Heart left ventricle (tissue), 16 donors: Measurements from ENCODE around the gene EFHC1. TPM values are rescaled to one million over a fixed set of nuclear protein-coding genes. Genes with fewer than 3 reads are reported as not detected.
A peak's percentile ranks its signal among the peaks of the same experiment; 100 is the strongest.

Experiments
- ATAC-seq, 4 donors: fragments of 200-7000 bp; cut with Tn5 transposase; one replicate each; pipeline ENCODE4 v1.9.1; 2020 to 2022; ENCODE audit warnings: moderate library complexity in 4 of 4, mild to moderate bottlenecking in 3 of 4, moderate number of reproducible peaks in 1 of 4
- DNase-seq, 5 donors: peaks; one replicate each; pipeline ENCODE4 v3.0.0-alpha.2; 2020
- H3K27ac ChIP-seq, 12 donors: fragments of 200-600 bp; sonication (generic) in 4 of 12; one replicate each; pipeline versions ENCODE4 v1.5.0 to v1.8.0; 2016 to 2022; ENCODE audit warnings: mild to moderate bottlenecking in 2 of 12
- H3K27me3 ChIP-seq, 9 donors: fragments of 200-600 bp; sonication (generic) in 2 of 9; one replicate each; pipeline versions ENCODE4 v1.5.1 to v1.8.0; 2016 to 2022; ENCODE audit warnings: mild to moderate bottlenecking in 3 of 9
- H3K36me3 ChIP-seq, 9 donors: fragments of 200-600 bp; sonication (generic) in 2 of 9; one replicate each; pipeline versions ENCODE4 v1.5.0 to v1.8.0; 2018 to 2022; ENCODE audit warnings: mild to moderate bottlenecking in 2 of 9
- H3K4me1 ChIP-seq, 12 donors: fragments of 200-600 bp; sonication (generic) in 4 of 12; one replicate each; pipeline versions ENCODE4 v1.5.0 to v1.8.0; 2016 to 2022; ENCODE audit warnings: mild to moderate bottlenecking in 3 of 12
- H3K4me3 ChIP-seq, 12 donors: fragments of 200-600 bp; sonication (generic) in 4 of 12; one replicate each; pipeline versions ENCODE4 v1.5.0 to v1.8.0; 2017 to 2022; ENCODE audit warnings: mild to moderate bottlenecking in 9 of 12, moderate library complexity in 4 of 12
- H3K9me3 ChIP-seq, 12 donors: fragments of 200-600 bp; sonication (generic) in 4 of 12; one replicate each; pipeline versions ENCODE4 v1.5.0 to v1.8.0; 2016 to 2022; ENCODE audit warnings: mild to moderate bottlenecking in 1 of 12
- CTCF ChIP-seq, 12 donors: fragments of 200-600 bp; sonication (generic) in 4 of 12; IDR thresholded peaks; one replicate each; pipeline versions ENCODE4 v1.5.0 to v1.8.0; 2018 to 2022; ENCODE audit warnings: antibody characterized with exemption in 12 of 12, mild to moderate bottlenecking in 5 of 12
- POLR2A ChIP-seq, 2 donors: fragments of 450-650 bp; IDR thresholded peaks; one replicate each; pipeline ENCODE4 v1.6.1; 2017; ENCODE audit warnings: antibody characterized with exemption in 2 of 2, mild to moderate bottlenecking in 2 of 2, moderate library complexity in 2 of 2
- WGBS, 4 donors: extraction: QIAGEN DNeasy Blood & Tissue Kit in 2 of 4; methylation state at CpG; one replicate each; pipeline versions ENCODE4 v1.1.5 to v1.1.7; 2013 to 2018; 5-methylcytosine and 5-hydroxymethylcytosine counted together
- intact Hi-C, 10 donors: fragments of 100-400 bp; cut with DNase I; formaldehyde crosslinking; loops; one replicate each; pipeline versions ENCODE4 v1.11.1 to v1.14.2; 2022
- polyA plus RNA-seq, 2 donors: library from polyadenylated mRNA; stranded (reverse); fragments of 200-250 nt; gene quantifications; one replicate each; pipeline ENCODE4 v1.2.3, GENCODE V29; 2013
- total RNA-seq, 9 donors: library from RNA; depleted of rRNA in 2 of 9; stranded (reverse); fragments of >200 nt in 2 of 9; fragmentation: NEBNext Ultra II Directional in 3 of 9; extraction: Animal tissue kit (Norgen Biotek cat#: 25700) in 3 of 9; gene quantifications; one replicate each; pipeline versions ENCODE4 v1.1.0 to v1.2.4, GENCODE V29; 2016 to 2023
- donor health status: ischemic (EF 13 %, LVEDD 7.1; RV severe dilation, severe dysfunction).
- donor health status: healthy with polysubstance abuse.
- donor health status: DM: no; HTN: yes; CAD: no.
- donor health status: DM: no; HTN: no; CAD: no.
- donor health status: ischemic (EF 25% LVEDD 6.9; RV normal size, moderate dysfunction).
- donor health status: ischemic (EF 25% LVEDD 5.7; RV mildly dilated, moderate dysfunction).
- donor health status: healthy.
- donor health status: DM: yes; HTN: yes; CAD: no.
- donor health status: ischemic (EF 35%, LVEDD 5.7; RV mildly dilated, moderate dysfunction).
- donor health status: nonischemic (EF 11% LVEDD 7.7; RV severe dilation, severe dysfunction).
- donor health status: DM: yes; HTN: yes; CAD: no.
- donor health status: PGD.
- donor health status: ischemic (EF 29% LVEDD 5.4; RV normal size, mild dysfunction).
- donor health status: nonischemic (EF 23%, LVEDD 6.1; RV moderate dilation, normal function).

EFHC1 gene
- total and polyA plus RNA-seq, 11 donors: 2.6 to 14.4 (median 4.3) TPM

GRCh38 chr6:52474173-52474572, 54.0 kb downstream of the EFHC1 start:
- Histone ChIP-seq H3K4me3 (no peak overlapping the region), H3K27me3 (no peaks in the 10 kb centered on the region), H3K9me3 (no peaks in the 10 kb centered on the region), H3K36me3 (peaks cover 0 to 6% (median 0%) of the 10 kb centered on the region in 9 donors), H3K4me1 (no peaks in the 10 kb centered on the region), H3K27ac (no peak overlapping the region)
- ATAC-seq: no peak
- intact Hi-C loops: loop anchor here in 1 of 10 donors (5.0 kb wide), 1 partner anchor 37 kb away; no protein-coding TSS in a partner anchor
- TF ChIP-seq CTCF (IDR thresholded peaks at IDR 0.05): no peak
- TF ChIP-seq POLR2A (IDR thresholded peaks at IDR 0.05): no peak
- no peak for DNase-seq
- WGBS, 4 donors: 93 to 98% (median 96%) methylated on average over 4 of the region's 4 CpGs

GRCh38 chr6:52475307-52475706, 55.2 kb downstream of the EFHC1 start:
- peaks cover 0 to 13% (median 0%) of the 10 kb centered on the region in 9 donors for H3K36me3 ChIP-seq
- DNase-seq: no peak
- WGBS, 4 donors: 39 to 45% (median 42%) methylated on average over 2 of the region's 2 CpGs
- intact Hi-C loops: no loop called here
- ATAC-seq: no peak
- no peak overlapping the region for H3K4me3 ChIP-seq
- no peak overlapping the region for H3K27ac ChIP-seq
- no peaks in the 10 kb centered on the region for H3K27me3 ChIP-seq
- H3K9me3 ChIP-seq: no peaks in the 10 kb centered on the region
- H3K4me1 ChIP-seq: no peaks in the 10 kb centered on the region
- no peak for TF ChIP-seq POLR2A (IDR thresholded peaks at IDR 0.05)

- ATAC-seq (peak in 1 of 4 donors; percentile 29), DNase-seq (no peak)
- H3K4me1 ChIP-seq: peaks cover 0 to 5% (median 0%) of the 10 kb centered on the region in 12 donors
- no peak for TF ChIP-seq CTCF (IDR thresholded peaks at IDR 0.05)
- no peak overlapping the region for H3K4me3 ChIP-seq
- no peaks in the 10 kb centered on the region for H3K9me3 ChIP-seq
- H3K36me3 ChIP-seq: peaks cover 0 to 9% (median 0%) of the 10 kb centered on the region in 9 donors
- no peak overlapping the region for H3K27ac ChIP-seq
- WGBS, 4 donors: 67 to 86% (median 77%) methylated on average over 7 of the region's 7 CpGs
- intact Hi-C loops: loop anchor here in 1 of 10 donors (10.0 kb wide), 1 partner anchor 182 kb away; no protein-coding TSS in a partner anchor
- H3K27me3 ChIP-seq: no peaks in the 10 kb centered on the region
Observed at GRCh38 chr6:52482903-52483670, 62.9 kb downstream of the EFHC1 start.

GRCh38 chr6:52483671-52484003, 63.5 kb downstream of the EFHC1 start:
- ATAC-seq (no peak), DNase-seq (no peak)
- Histone ChIP-seq H3K4me1 (peaks cover 0 to 5% (median 0%) of the 10 kb centered on the region in 12 donors), H3K27ac (no peak overlapping the region), H3K27me3 (no peaks in the 10 kb centered on the region), H3K36me3 (peaks cover 0 to 9% (median 0%) of the 10 kb centered on the region in 9 donors), H3K4me3 (no peak overlapping the region), H3K9me3 (no peaks in the 10 kb centered on the region)
- intact Hi-C loops: loop anchor here in 1 of 10 donors (10.0 kb wide), 1 partner anchor 181 kb away; no protein-coding TSS in a partner anchor
- no peak for TF ChIP-seq CTCF (IDR thresholded peaks at IDR 0.05)
- no peak for TF ChIP-seq POLR2A (IDR thresholded peaks at IDR 0.05)
- WGBS, 4 donors: 82 to 90% (median 84%) methylated on average over 3 of the region's 3 CpGs
